DND-41 (cell line): ENCODE results near the gene REEP2.

Experiments used
- ATAC-seq: fragments of 200-7000 bp; cut with Tn5 transposase; 3 replicates; pipeline ENCODE4 v1.9.1; 2021; ENCODE audit warnings: low read depth; ENCODE audit not compliant: insufficient read depth
- DNase-seq: peaks from one replicate; pipeline ENCODE4 v3.0.0-alpha.2; 2020
- H2AFZ ChIP-seq: 2 replicates; pipeline ENCODE4 v1.6.0; 2012; ENCODE audit warnings: low read depth, low read length
- H3K27ac ChIP-seq: 2 replicates; pipeline ENCODE4 v1.5.1; 2012; ENCODE audit warnings: low read length, inconsistent platforms
- H3K27me3 ChIP-seq: fragments of 200-600 bp; sonication (generic); 2 replicates; pipeline ENCODE4 v1.6.0; 2012; ENCODE audit warnings: low read length, mild to moderate bottlenecking, inconsistent platforms; ENCODE audit not compliant: insufficient read depth, poor library complexity
- H3K36me3 ChIP-seq: 2 replicates; pipeline ENCODE4 v1.5.1; 2012; ENCODE audit warnings: low read length, inconsistent platforms; ENCODE audit not compliant: insufficient read depth
- H3K4me1 ChIP-seq: 2 replicates; pipeline ENCODE4 v1.5.1; 2012; ENCODE audit warnings: mild to moderate bottlenecking, low read length; ENCODE audit not compliant: insufficient read depth
- H3K4me2 ChIP-seq: 2 replicates; pipeline ENCODE4 v1.6.0; 2012; ENCODE audit warnings: mild to moderate bottlenecking, moderate library complexity, low read length, inconsistent platforms; ENCODE audit not compliant: insufficient read depth
- H3K4me3 ChIP-seq, 2 experiments: fragments of 200-600 bp in 1 of 2; shearing (Covaris generic) in 1 of 2; 2 replicates each; pipeline ENCODE4 v1.5.1; 2012 to 2016; ENCODE audit warnings: inconsistent platforms in 2 of 2, low read length in 2 of 2, mild to moderate bottlenecking in 2 of 2, low read depth in 1 of 2, moderate library complexity in 1 of 2
- H3K79me2 ChIP-seq: 2 replicates; pipeline ENCODE4 v1.6.0; 2012; ENCODE audit warnings: low read length, inconsistent platforms; ENCODE audit not compliant: insufficient read depth
- H3K9ac ChIP-seq: 2 replicates; pipeline ENCODE4 v1.6.0; 2012; ENCODE audit warnings: low read depth, mild to moderate bottlenecking, inconsistent platforms, low read length, moderate library complexity
- H3K9me3 ChIP-seq: 2 replicates; pipeline ENCODE4 v1.5.1; 2012; ENCODE audit warnings: low read length, moderate library complexity, mild to moderate bottlenecking, inconsistent platforms; ENCODE audit not compliant: insufficient read depth, severe bottlenecking
- H4K20me1 ChIP-seq: 2 replicates; pipeline ENCODE4 v1.6.0; 2012; ENCODE audit warnings: low read length; ENCODE audit not compliant: insufficient read depth
- CTCF ChIP-seq: IDR thresholded peaks from 2 replicates; pipeline ENCODE4 v1.5.1; 2012; ENCODE audit warnings: borderline replicate concordance, low read length, moderate library complexity, mild to moderate bottlenecking; ENCODE audit not compliant: poor library complexity, severe bottlenecking; ENCODE audit errors: extremely low read depth
- EZH2 ChIP-seq: IDR thresholded peaks from 3 replicates; pipeline ENCODE4 v1.6.1; 2012; ENCODE audit warnings: borderline replicate concordance, low read depth, mild to moderate bottlenecking, moderate library complexity, low read length, inconsistent platforms; ENCODE audit not compliant: severe bottlenecking

The REEP2 gene

GRCh38 chr5:138441221-138441620 is 2.4 kb downstream of the REEP2 start:
- Histone ChIP-seq H3K79me2 (no peaks in the 10 kb centered on the region), H3K36me3 (peaks cover 4% of the 10 kb centered on the region; the same call in 1 of the 2 replicates), H3K9me3 (no peaks in the 10 kb centered on the region), H3K4me1 (peaks cover 28% of the 10 kb centered on the region), H2AFZ (no peak overlapping the region), H4K20me1 (no peaks in the 10 kb centered on the region; the same call in 1 of the 2 replicates), H3K4me3 (no peak overlapping the region), H3K9ac (no peak overlapping the region), H3K27me3 (no peaks in the 10 kb centered on the region), H3K27ac (no peak overlapping the region), H3K4me2 (no peak overlapping the region)
- ATAC-seq = no peak
- no peak for TF ChIP-seq CTCF
- DNase-seq = no peak

- H3K4me1 ChIP-seq = peaks cover 13% of the 10 kb centered on the region
- TF ChIP-seq CTCF (no peak), EZH2 (no peak)
- no peak for DNase-seq
Observed at GRCh38 chr5:138444078-138444773, 5.4 kb downstream of the REEP2 start.

GRCh38 chr5:138444774-138445546 is 6.1 kb downstream of the REEP2 start:
- no peak overlapping the region for H3K4me2 ChIP-seq
- TF ChIP-seq EZH2 = no peak
- TF ChIP-seq CTCF = no peak
- no peaks in the 10 kb centered on the region; the same call in 1 of the 2 replicates for H4K20me1 ChIP-seq
- DNase-seq (no peak), ATAC-seq (no peak)
- no peaks in the 10 kb centered on the region for H3K36me3 ChIP-seq
- H3K9ac ChIP-seq = no peak overlapping the region
- peaks cover 10% of the 10 kb centered on the region for H3K4me1 ChIP-seq
- no peak overlapping the region for H3K4me3 ChIP-seq
- H3K27ac ChIP-seq = no peak overlapping the region
- H3K9me3 ChIP-seq = no peaks in the 10 kb centered on the region
- no peaks in the 10 kb centered on the region for H3K27me3 ChIP-seq
- no peaks in the 10 kb centered on the region for H3K79me2 ChIP-seq
- H2AFZ ChIP-seq = no peak overlapping the region

More at GRCh38 chr5:138444078-138444773, 5.4 kb downstream of the REEP2 start:
- Histone ChIP-seq H3K9me3 (no peaks in the 10 kb centered on the region), H3K9ac (no peak overlapping the region), H3K79me2 (no peaks in the 10 kb centered on the region), H3K27me3 (no peaks in the 10 kb centered on the region), H3K36me3 (no peaks in the 10 kb centered on the region), H3K4me3 (no peak overlapping the region), H4K20me1 (no peaks in the 10 kb centered on the region; the same call in 1 of the 2 replicates), H2AFZ (no peak overlapping the region), H3K27ac (no peak overlapping the region), H3K4me2 (no peak overlapping the region)
- ATAC-seq = no peak
